HUES48 (cell line): ENCODE measurements around the gene SLC44A3.

ENCODE experiments used
- H3K27ac ChIP-seq: one replicate; pipeline ENCODE4 v1.7.0; 2013; ENCODE audit warnings: low read depth, low read length, inconsistent platforms
- H3K27me3 ChIP-seq: 2 replicates; pipeline ENCODE4 v1.6.1; 2013; ENCODE audit warnings: mild to moderate bottlenecking, low read length; ENCODE audit not compliant: control insufficient read depth, insufficient read depth
- H3K36me3 ChIP-seq: 2 replicates; pipeline ENCODE4 v1.6.1; 2013; ENCODE audit warnings: low read length; ENCODE audit not compliant: control insufficient read depth, insufficient read depth
- H3K4me1 ChIP-seq: 2 replicates; pipeline ENCODE4 v1.6.1; 2013; ENCODE audit warnings: mild to moderate bottlenecking, low read length; ENCODE audit not compliant: control insufficient read depth, insufficient read depth
- H3K4me3 ChIP-seq: 2 replicates; pipeline ENCODE4 v1.5.1; 2013; ENCODE audit warnings: mild to moderate bottlenecking, low read depth, low read length
- H3K9ac ChIP-seq: 2 replicates; pipeline ENCODE4 v1.6.1; 2013; ENCODE audit warnings: mild to moderate bottlenecking, low read depth, low read length, moderate library complexity
- H3K9me3 ChIP-seq: 2 replicates; pipeline ENCODE4 v1.6.1; 2013; ENCODE audit warnings: low read length; ENCODE audit not compliant: control insufficient read depth, insufficient read depth

The SLC44A3 gene

GRCh38 chr1:94803106-94803505 is 17.1 kb upstream of the SLC44A3 start:
- Histone ChIP-seq H3K9me3 (no peaks in the 10 kb centered on the region), H3K27me3 (no peaks in the 10 kb centered on the region), H3K4me1 (peaks cover 26% of the 10 kb centered on the region), H3K36me3 (no peaks in the 10 kb centered on the region), H3K27ac (no peak overlapping the region), H3K9ac (no peak overlapping the region), H3K4me3 (no peak overlapping the region)

- no peaks in the 10 kb centered on the region for H3K36me3 ChIP-seq
- H3K9me3 ChIP-seq: no peaks in the 10 kb centered on the region
- H3K9ac ChIP-seq: no peak overlapping the region
- no peak overlapping the region for H3K27ac ChIP-seq
- H3K4me3 ChIP-seq: no peak overlapping the region
- H3K27me3 ChIP-seq: no peaks in the 10 kb centered on the region
- peaks cover 32% of the 10 kb centered on the region for H3K4me1 ChIP-seq
These were observed 16.4 kb upstream of the SLC44A3 start for GRCh38 chr1:94803517-94804441.

GRCh38 chr1:94804442-94804837 is 15.7 kb upstream of the SLC44A3 start:
- Histone ChIP-seq H3K4me3 (no peak overlapping the region), H3K36me3 (no peaks in the 10 kb centered on the region), H3K4me1 (peaks cover 39% of the 10 kb centered on the region), H3K27ac (no peak overlapping the region), H3K9me3 (no peaks in the 10 kb centered on the region), H3K9ac (no peak overlapping the region), H3K27me3 (no peaks in the 10 kb centered on the region)

- H3K4me1 ChIP-seq: peaks cover 36% of the 10 kb centered on the region
- H3K9ac ChIP-seq: no peak overlapping the region
- H3K4me3 ChIP-seq: no peak overlapping the region
- no peaks in the 10 kb centered on the region for H3K9me3 ChIP-seq
- no peak overlapping the region for H3K27ac ChIP-seq
- no peaks in the 10 kb centered on the region for H3K27me3 ChIP-seq
- no peaks in the 10 kb centered on the region for H3K36me3 ChIP-seq
These were observed 14.2 kb upstream of the SLC44A3 start for GRCh38 chr1:94805912-94806311.

- Histone ChIP-seq H3K27me3 (no peaks in the 10 kb centered on the region), H3K4me1 (peaks cover 33% of the 10 kb centered on the region), H3K36me3 (no peaks in the 10 kb centered on the region), H3K27ac (no peak overlapping the region), H3K9me3 (no peaks in the 10 kb centered on the region), H3K9ac (no peak overlapping the region), H3K4me3 (no peak overlapping the region)
These were observed 13.7 kb upstream of the SLC44A3 start for GRCh38 chr1:94806441-94806871.

- Histone ChIP-seq H3K27me3 (no peaks in the 10 kb centered on the region), H3K36me3 (no peaks in the 10 kb centered on the region), H3K4me1 (peaks cover 23% of the 10 kb centered on the region), H3K9ac (no peak overlapping the region), H3K9me3 (no peaks in the 10 kb centered on the region), H3K4me3 (no peak overlapping the region), H3K27ac (no peak overlapping the region)
These were observed 12.2 kb upstream of the SLC44A3 start for GRCh38 chr1:94807742-94808491.

- H3K27me3 ChIP-seq: no peaks in the 10 kb centered on the region
- no peaks in the 10 kb centered on the region for H3K9me3 ChIP-seq
- H3K4me3 ChIP-seq: no peak overlapping the region; the same call in 1 of the 2 replicates
- peaks cover 23% of the 10 kb centered on the region for H3K4me1 ChIP-seq
- no peak overlapping the region for H3K27ac ChIP-seq
- H3K9ac ChIP-seq: no peak overlapping the region
- no peaks in the 10 kb centered on the region for H3K36me3 ChIP-seq
These were observed 11.5 kb upstream of the SLC44A3 start for GRCh38 chr1:94808669-94809068.

- H3K27me3 ChIP-seq: no peaks in the 10 kb centered on the region
- no peak overlapping the region for H3K9ac ChIP-seq
- H3K27ac ChIP-seq: no peak overlapping the region
- no peak overlapping the region for H3K4me3 ChIP-seq
- H3K4me1 ChIP-seq: peaks cover 15% of the 10 kb centered on the region
- H3K9me3 ChIP-seq: 0 out of 2 replicates have a peak, but pooled peaks cover 5% of the 10 kb centered on the region
- no peaks in the 10 kb centered on the region for H3K36me3 ChIP-seq
These were observed 7.2 kb upstream of the SLC44A3 start for GRCh38 chr1:94812985-94813384.

GRCh38 chr1:94816030-94816429 is 4.1 kb upstream of the SLC44A3 start:
- Histone ChIP-seq H3K9ac (no peak overlapping the region), H3K27me3 (peaks cover 4% of the 10 kb centered on the region), H3K36me3 (no peaks in the 10 kb centered on the region), H3K4me3 (no peak overlapping the region), H3K9me3 (0 out of 2 replicates have a peak, but pooled peaks cover 5% of the 10 kb centered on the region), H3K4me1 (peaks cover 12% of the 10 kb centered on the region), H3K27ac (no peak overlapping the region)

- H3K9me3 ChIP-seq: 0 out of 2 replicates have a peak, but pooled peaks cover 5% of the 10 kb centered on the region
- H3K27me3 ChIP-seq: peaks cover 9% of the 10 kb centered on the region
- no peak overlapping the region for H3K4me3 ChIP-seq
- peaks cover 21% of the 10 kb centered on the region for H3K4me1 ChIP-seq
- no peak overlapping the region for H3K27ac ChIP-seq
- H3K9ac ChIP-seq: no peak overlapping the region
- H3K36me3 ChIP-seq: no peaks in the 10 kb centered on the region
These were observed 2.4 kb upstream of the SLC44A3 start for GRCh38 chr1:94817712-94818111.
